HG03442 (cell line): ENCODE results near the gene PCDHA11.
"Not testable (repeated sequence)": the region's sequence is repeated elsewhere in the genome, so short reads cannot be mapped to it uniquely, and the experiment has no call there.

Experiments used
- ATAC-seq: cut with Tn5 transposase; IDR thresholded peaks from one replicate; pipeline ENCODE4 v1.9.1; 2021; ENCODE audit warnings: mild to moderate bottlenecking, moderate library complexity; ENCODE audit not compliant: unreplicated experiment

Gene PCDHA11, protein sequence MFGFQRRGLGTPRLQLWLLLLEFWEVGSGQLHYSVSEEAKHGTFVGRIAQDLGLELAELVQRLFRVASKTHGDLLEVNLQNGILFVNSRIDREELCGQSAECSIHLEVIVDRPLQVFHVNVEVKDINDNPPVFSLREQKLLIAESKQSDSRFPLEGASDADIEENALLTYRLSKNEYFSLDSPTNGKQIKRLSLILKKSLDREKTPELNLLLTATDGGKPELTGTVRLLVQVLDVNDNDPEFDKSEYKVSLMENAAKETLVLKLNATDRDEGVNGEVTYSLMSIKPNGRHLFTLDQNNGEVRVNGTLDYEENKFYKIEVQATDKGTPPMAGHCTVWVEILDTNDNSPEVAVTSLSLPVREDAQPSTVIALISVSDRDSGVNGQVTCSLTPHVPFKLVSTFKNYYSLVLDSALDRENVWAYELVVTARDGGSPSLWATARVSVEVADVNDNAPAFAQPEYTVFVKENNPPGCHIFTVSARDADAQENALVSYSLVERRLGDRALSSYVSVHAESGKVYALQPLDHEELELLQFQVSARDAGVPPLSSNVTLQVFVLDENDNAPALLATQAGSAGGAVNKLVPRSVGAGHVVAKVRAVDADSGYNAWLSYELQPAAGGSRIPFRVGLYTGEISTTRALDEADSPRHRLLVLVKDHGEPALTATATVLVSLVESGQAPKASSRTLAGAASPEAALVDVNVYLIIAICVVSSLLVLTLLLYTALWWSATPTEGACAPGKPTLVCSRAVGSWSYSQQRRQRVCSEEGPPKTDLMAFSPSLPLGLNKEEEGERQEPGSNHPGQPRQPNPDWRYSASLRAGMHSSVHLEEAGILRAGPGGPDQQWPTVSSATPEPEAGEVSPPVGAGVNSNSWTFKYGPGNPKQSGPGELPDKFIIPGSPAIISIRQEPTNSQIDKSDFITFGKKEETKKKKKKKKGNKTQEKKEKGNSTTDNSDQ

DNA sequence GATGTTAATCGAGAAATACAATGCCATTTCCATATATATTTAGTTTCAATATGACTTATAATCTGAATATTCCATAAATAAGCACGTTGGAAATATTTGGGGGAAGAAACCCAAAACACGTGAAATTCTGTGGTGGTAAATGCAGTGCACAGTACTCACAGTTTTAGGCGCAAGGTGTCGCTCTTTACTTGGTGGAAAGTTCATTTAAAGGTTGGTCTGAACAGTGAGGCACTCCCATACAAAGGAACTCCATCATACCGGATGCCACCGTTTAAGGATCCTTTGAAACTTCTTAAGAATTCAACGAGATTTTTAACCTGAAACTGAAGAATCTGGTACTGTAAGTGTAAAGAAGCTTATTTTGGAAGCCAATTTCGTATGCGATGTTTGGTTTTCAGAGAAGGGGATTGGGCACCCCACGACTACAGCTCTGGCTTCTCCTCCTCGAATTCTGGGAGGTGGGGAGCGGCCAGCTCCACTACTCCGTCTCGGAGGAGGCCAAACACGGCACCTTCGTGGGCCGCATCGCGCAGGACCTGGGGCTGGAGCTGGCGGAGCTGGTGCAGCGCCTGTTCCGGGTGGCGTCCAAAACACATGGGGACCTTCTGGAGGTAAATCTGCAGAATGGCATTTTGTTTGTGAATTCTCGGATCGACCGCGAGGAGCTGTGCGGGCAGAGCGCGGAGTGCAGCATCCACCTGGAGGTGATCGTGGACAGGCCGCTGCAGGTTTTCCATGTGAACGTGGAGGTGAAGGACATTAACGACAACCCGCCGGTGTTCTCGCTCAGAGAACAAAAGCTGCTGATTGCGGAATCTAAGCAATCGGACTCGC, at the start of gene PCDHA11:
Gene PCDHA11 (plus strand): TSS at position 237 of the 834 bp plus-strand sequence. CDS start 147 bp downstream, at position 384.
- no peak for ATAC-seq

DNA sequence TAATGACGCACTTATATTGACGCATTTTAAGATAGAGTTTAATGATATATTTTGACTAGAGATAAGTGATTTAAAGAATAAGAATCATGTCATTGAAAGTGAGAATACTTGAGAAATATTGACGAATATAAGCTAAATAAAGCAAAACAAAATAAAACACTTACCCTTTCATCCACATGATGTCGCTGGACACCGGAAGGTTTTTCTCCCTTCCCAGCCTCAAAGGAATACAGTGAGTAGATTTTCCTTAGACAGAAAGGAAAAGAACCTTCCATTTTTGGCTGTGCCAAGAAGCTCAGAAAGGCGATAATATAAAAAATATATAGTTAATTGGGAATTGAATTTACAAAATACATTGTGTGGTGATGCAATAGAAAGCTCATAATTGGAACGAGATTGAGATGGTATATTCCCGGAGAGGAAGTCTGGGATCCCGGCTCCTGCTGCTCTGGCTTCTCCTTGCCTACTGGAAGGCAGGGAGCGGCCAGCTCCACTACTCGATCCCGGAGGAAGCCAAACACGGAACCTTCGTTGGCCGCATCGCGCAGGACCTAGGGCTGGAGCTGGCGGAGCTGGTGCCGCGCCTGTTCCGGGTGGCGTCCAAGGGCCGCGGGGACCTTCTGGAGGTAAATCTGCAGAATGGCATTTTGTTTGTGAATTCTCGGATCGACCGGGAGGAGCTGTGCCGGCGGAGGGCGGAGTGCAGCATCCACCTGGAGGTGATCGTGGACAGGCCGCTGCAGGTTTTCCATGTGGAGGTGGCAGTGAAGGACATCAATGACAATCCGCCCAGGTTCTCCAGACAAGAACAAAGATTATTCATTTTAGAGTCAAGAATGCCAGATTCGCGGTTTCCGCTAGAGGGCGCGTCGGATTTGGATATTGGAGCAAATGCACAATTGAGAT, 47.1 kb upstream of the PCDHA11 start, which contains the start of gene PCDHA5:
Gene PCDHA5 (plus strand): TSS at position 239 of the 906 bp plus-strand sequence.
- no peak for ATAC-seq

DNA sequence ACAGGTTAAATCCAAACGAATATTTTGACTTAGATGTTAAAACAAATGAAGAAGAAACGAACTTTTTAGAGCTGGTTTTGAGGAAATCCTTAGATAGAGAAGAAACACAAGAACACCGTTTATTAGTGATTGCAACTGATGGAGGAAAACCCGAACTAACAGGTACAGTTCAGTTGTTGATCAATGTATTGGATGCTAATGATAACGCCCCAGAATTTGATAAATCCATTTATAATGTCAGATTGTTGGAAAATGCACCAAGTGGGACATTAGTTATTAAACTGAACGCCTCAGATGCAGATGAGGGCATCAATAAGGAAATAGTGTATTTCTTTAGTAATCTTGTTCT, 46.5 kb upstream of the PCDHA11 start:
- ATAC-seq: no peak

DNA sequence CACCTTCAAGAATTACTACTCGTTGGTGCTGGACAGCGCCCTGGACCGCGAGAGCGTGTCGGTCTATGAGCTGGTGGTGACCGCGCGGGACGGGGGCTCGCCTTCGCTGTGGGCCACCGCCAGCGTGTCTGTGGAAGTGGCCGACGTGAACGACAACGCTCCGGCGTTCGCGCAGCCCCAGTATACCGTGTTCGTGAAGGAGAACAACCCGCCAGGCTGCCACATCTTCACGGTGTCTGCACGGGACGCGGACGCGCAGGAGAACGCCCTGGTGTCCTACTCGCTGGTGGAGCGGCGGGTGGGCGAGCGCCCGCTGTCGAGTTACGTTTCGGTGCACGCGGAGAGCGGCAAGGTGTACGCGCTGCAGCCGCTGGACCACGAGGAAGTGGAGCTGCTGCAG, 45.8 kb upstream of the PCDHA11 start:
- not testable (repeated sequence) for ATAC-seq

DNA sequence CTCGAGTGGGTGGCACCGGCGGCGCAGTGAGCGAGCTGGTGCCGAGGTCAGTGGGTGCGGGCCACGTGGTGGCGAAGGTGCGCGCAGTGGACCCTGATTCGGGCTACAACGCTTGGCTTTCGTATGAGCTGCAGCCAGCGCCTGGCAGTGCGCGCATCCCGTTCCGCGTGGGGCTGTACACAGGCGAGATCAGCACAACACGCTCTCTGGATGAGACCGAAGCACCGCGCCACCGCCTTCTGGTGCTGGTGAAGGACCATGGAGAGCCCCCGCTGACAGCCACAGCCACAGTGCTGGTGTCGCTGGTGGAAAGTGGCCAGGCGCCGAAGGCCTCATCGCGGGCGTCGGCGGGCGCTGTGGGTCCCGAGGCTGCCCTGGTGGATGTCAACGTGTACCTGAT, 45.3 kb upstream of the PCDHA11 start:
- no peak for ATAC-seq

DNA sequence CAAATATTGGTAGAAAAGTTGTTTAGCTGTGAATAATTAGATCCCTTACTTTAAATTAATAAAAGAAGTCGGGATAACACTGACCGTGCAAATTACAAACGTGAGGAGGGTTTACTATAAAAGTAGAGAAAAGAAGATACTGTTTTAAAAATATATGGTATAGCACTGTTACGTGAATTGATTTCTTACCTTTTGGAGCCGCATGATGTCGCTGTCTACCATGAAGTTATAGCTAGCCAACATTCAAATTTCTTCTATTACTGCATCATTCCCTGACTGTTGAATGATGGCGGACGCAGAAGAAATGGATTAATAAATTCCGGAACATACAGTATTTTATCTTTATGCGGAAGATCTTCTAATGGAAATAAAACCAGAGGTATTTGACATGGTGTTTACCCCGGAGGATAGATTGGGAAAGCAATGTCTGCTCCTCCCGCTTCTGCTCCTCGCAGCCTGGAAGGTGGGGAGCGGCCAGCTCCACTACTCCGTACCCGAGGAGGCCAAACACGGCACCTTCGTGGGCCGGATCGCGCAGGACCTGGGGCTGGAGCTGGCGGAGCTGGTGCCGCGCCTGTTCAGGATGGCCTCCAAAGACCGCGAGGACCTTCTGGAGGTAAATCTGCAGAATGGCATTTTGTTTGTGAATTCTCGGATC, 40.9 kb upstream of the PCDHA11 start, which contains the start of gene PCDHA6:
Gene PCDHA6 (plus strand): TSS at position 257 of the 658 bp plus-strand sequence. CDS start 132 bp downstream, at position 389.
- no peak for ATAC-seq

DNA sequence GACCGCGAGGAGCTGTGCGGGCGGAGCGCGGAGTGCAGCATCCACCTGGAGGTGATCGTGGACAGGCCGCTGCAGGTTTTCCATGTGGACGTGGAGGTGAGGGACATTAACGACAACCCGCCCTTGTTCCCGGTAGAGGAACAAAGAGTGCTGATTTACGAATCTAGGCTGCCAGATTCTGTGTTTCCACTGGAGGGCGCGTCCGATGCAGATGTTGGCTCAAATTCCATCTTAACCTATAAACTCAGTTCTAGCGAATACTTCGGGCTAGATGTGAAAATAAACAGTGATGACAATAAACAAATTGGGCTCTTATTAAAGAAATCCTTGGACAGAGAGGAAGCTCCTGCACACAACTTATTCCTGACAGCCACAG, 40.4 kb upstream of the PCDHA11 start:
- ATAC-seq: no peak

DNA sequence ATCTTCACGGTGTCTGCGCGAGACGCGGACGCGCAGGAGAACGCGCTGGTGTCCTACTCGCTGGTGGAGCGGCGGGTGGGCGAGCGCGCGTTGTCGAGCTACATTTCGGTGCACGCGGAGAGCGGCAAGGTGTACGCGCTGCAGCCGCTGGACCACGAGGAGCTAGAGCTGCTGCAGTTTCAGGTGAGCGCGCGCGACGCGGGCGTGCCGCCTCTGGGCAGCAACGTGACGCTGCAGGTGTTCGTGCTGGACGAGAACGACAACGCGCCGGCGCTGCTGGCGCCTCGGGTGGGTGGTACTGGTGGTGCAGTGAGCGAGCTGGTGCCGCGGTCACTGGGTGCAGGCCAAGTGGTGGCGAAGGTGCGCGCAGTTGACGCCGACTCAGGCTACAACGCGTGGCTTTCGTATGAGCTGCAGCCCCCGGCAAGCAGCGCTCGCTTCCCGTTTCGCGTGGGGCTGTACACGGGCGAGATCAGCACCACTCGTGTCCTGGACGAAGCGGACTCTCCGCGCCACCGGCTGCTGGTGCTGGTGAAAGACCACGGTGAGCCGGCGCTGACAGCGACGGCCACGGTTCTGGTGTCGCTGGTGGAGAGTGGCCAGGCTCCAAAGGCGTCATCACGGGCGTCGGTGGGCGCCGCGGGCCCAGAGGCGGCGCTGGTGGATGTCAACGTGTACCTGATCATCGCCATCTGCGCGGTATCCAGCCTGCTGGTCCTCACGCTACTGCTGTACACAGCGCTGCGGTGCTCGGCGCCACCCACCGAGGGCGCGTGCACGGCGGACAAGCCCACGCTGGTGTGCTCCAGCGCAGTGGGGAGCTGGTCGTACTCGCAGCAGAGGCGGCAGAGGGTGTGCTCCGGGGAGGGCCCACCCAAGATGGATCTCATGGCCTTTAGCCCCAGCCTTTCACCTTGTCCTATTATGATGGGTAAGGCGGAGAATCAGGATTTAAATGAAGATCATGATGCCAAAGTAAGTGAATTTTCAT, 39.0 kb upstream of the PCDHA11 start:
- not testable (repeated sequence) for ATAC-seq

DNA sequence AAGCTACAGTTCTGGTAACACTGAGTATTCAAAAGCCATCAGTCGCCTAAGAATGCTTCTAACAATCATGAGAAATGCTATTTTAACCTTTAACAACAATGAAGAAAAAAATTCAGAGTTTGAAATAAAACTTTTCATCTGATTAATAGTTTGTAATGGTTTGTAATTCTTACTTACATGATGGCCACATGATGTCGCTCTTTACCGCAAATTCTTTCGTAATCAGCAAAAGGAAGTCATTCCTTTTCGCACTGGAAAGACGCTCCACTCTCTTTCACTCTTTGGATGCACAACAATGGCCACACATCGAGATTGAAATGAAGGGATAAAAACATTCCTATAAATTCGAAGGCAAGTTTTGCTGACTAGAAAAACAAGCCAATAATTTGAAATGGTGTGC, 34.8 kb upstream of the PCDHA11 start, which contains the start of gene PCDHA7:
Gene PCDHA7 (plus strand): TSS at position 277 of the 400 bp plus-strand sequence. CDS start 115 bp downstream, at position 392.
- ATAC-seq: no peak

DNA sequence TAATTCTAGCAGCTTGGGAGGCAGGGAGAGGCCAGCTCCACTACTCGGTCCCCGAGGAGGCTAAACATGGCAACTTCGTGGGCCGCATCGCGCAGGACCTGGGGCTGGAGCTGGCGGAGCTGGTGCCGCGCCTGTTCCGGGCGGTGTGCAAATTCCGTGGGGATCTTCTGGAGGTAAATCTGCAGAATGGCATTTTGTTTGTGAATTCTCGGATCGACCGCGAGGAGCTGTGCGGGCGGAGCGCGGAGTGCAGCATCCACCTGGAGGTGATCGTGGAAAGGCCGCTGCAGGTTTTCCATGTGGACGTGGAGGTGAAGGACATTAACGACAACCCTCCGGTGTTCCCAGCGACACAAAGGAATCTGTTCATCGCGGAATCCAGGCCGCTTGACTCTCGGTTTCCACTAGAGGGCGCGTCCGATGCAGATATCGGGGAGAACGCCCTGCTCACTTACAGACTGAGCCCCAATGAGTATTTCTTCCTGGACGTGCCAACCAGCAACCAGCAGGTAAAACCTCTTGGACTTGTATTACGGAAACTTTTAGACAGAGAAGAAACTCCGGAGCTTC, 34.2 kb upstream of the PCDHA11 start:
- not testable (repeated sequence) for ATAC-seq

DNA sequence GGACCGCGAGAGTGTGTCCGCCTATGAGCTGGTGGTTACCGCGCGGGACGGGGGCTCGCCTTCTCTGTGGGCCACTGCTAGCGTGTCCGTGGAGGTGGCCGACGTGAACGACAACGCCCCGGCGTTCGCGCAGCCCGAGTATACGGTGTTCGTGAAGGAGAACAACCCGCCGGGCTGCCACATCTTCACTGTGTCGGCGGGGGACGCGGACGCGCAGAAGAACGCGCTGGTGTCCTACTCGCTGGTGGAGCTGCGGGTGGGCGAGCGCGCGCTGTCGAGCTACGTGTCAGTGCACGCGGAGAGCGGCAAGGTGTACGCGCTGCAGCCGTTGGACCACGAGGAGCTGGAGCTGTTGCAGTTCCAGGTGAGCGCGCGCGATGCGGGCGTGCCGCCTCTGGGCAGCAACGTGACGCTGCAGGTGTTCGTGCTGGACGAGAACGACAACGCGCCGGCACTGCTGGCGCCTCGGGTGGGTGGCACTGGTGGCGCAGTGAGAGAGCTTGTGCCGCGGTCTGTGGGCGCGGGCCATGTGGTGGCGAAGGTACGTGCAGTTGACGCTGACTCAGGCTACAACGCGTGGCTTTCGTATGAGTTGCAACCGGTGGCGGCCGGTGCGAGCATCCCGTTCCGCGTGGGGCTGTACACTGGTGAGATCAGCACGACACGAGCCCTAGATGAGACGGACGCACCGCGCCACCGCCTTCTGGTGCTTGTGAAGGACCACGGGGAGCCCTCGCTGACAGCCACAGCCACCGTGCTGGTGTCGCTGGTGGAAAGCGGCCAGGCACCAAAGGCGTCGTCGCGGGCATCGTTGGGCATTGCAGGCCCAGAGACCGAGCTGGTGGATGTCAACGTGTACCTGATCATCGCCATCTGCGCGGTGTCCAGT, 32.9 kb upstream of the PCDHA11 start:
- ATAC-seq: no peak

DNA sequence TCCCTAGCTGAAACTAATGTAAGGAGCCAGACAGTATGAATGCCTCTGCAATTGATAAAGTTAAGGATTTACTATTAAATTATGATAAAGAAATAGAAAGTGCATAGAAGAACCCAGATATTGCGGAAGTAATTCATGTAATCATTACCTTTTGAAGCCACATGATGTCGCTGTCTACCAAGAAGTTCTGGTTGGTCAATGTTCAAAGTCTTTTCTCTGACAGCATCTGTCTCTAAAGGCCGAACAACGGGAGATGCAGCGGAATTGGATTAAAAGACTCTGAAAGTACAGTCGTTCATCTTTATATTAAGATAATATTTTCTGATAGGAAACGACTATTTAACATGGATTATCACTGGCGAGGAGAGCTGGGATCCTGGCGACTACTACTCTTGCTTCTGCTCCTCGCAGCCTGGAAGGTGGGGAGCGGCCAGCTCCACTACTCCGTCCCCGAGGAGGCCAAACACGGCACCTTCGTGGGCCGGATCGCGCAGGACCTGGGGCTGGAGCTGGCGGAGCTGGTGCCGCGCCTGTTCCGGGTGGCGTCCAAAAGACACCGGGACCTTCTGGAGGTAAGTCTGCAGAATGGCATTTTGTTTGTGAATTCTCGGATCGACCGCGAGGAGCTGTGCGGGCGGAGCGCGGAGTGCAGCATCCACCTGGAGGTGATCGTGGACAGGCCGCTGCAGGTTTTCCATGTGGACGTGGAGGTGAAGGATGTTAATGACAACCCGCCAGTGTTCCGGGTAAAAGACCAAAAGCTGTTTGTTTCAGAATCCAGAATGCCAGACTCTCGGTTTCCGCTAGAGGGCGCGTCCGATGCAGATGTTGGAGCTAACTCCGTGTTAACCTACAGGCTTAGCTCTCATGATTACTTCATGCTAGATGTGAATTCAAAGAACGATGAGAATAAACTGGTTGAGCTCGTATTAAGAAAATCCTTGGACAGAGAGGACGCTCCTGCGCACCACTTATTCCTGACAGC, 27.5 kb upstream of the PCDHA11 start, which contains the start of gene PCDHA8:
Gene PCDHA8 (plus strand): TSS at position 210 of the 985 bp plus-strand sequence. CDS start 135 bp downstream, at position 345.
- ATAC-seq: no peak

DNA sequence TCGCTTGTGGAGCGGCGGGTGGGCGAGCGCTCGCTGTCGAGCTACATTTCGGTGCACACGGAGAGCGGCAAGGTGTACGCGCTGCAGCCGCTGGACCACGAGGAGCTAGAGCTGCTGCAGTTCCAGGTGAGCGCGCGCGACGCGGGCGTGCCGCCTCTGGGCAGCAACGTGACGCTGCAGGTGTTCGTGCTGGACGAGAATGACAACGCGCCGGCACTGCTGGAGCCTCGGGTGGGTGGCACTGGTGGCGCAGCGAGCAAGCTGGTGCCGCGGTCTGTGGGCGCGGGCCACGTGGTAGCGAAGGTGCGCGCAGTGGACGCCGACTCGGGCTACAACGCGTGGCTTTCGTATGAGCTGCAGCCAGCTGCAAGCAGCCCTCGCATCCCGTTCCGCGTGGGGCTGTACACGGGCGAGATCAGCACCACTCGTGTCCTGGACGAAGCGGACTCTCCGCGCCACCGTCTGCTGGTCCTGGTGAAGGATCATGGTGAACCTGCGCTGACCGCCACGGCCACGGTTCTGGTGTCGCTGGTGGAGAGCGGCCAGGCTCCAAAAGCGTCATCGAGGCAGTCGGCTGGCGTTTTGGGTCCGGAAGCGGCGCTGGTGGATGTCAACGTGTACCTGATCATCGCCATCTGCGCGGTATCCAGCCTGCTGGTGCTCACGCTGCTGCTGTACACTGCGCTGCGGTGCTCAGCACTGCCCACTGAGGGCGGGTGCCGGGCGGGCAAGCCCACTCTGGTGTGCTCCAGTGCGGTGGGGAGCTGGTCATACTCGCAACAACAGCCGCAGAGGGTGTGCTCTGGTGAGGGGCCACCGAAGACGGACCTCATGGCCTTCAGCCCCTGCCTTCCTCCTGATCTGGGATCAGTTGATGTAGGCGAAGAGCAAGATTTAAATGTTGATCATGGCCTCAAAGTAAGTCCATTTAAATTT, 25.7 kb upstream of the PCDHA11 start:
- no peak for ATAC-seq
